ENCODE measurements around the gene CEP72.
"Not testable (repeated sequence)": the region's sequence is repeated elsewhere in the genome, so short reads cannot be mapped to it uniquely, and the experiment has no call there.

The CEP72 gene

GRCh38 chr5:681317-682191, 69.4 kb downstream of the CEP72 start:
- in situ Hi-C loops (cut with MboI; ENCODE audit: low sequenced_read_pairs, unreplicated experiment); DNase-seq (ENCODE audit: low spot score): not testable (repeated sequence)

GRCh38 chr5:682216-682615, 70.1 kb downstream of the CEP72 start:
- DNase-seq (ENCODE audit: low spot score); in situ Hi-C loops (cut with MboI; ENCODE audit: low sequenced_read_pairs, unreplicated experiment): not testable (repeated sequence)

GRCh38 chr5:682651-683358, 70.7 kb downstream of the CEP72 start:
- in situ Hi-C loops (cut with MboI; ENCODE audit: low sequenced_read_pairs, unreplicated experiment); DNase-seq (ENCODE audit: low spot score): not testable (repeated sequence)

- DNase-seq (ENCODE audit: low spot score), result no peak
- TF ChIP-seq CTCF (IDR thresholded peaks at IDR 0.05; ENCODE audit: borderline replicate concordance, control extremely low read depth, extremely low read depth, insufficient read depth, missing control alignments), result no peak
- in situ Hi-C loops (cut with MboI; ENCODE audit: low sequenced_read_pairs, unreplicated experiment), result no loop called here
These were observed 71.7 kb downstream of the CEP72 start for GRCh38 chr5:683551-684481.

GRCh38 chr5:684751-685216, 72.6 kb downstream of the CEP72 start:
- TF ChIP-seq CTCF (IDR thresholded peaks at IDR 0.05; ENCODE audit: borderline replicate concordance, control extremely low read depth, extremely low read depth, insufficient read depth, missing control alignments), result no peak
- in situ Hi-C loops (cut with MboI; ENCODE audit: low sequenced_read_pairs, unreplicated experiment), result no loop called here

GRCh38 chr5:685262-686171, 73.4 kb downstream of the CEP72 start:
- in situ Hi-C loops (cut with MboI; ENCODE audit: low sequenced_read_pairs, unreplicated experiment), result no loop called here
- no peak for TF ChIP-seq CTCF (IDR thresholded peaks at IDR 0.05; ENCODE audit: borderline replicate concordance, control extremely low read depth, extremely low read depth, insufficient read depth, missing control alignments)
- DNase-seq (ENCODE audit: low spot score), result no peak

More at GRCh38 chr5:684751-685216, 72.6 kb downstream of the CEP72 start:
- DNase-seq (ENCODE audit: low spot score), result no peak

GRCh38 chr5:686172-686523, 74.0 kb downstream of the CEP72 start:
- DNase-seq (ENCODE audit: low spot score); in situ Hi-C loops (cut with MboI; ENCODE audit: low sequenced_read_pairs, unreplicated experiment): not testable (repeated sequence)

- DNase-seq (ENCODE audit: low spot score); in situ Hi-C loops (cut with MboI; ENCODE audit: low sequenced_read_pairs, unreplicated experiment): not testable (repeated sequence)
These were observed 74.8 kb downstream of the CEP72 start for GRCh38 chr5:686936-687335.

GRCh38 chr5:688348-689010, 76.3 kb downstream of the CEP72 start:
- DNase-seq (ENCODE audit: low spot score); in situ Hi-C loops (cut with MboI; ENCODE audit: low sequenced_read_pairs, unreplicated experiment): not testable (repeated sequence)

GRCh38 chr5:690293-690692, 78.2 kb downstream of the CEP72 start:
- DNase-seq (ENCODE audit: low spot score), result not testable (repeated sequence)

GRCh38 chr5:691049-691448, 78.9 kb downstream of the CEP72 start:
- DNase-seq (ENCODE audit: low spot score); in situ Hi-C loops (cut with MboI; ENCODE audit: low sequenced_read_pairs, unreplicated experiment): not testable (repeated sequence)

More at GRCh38 chr5:690293-690692, 78.2 kb downstream of the CEP72 start:
- in situ Hi-C loops (cut with MboI; ENCODE audit: low sequenced_read_pairs, unreplicated experiment), result not testable (repeated sequence)
